Esophagus squamous epithelium (tissue), 4 donors: ENCODE results near the gene WDR3.
"Not testable (repeated sequence)": the region's sequence is repeated elsewhere in the genome, so short reads cannot be mapped to it uniquely, and the experiment has no call there.

Source experiments
- POLR2A ChIP-seq, 4 donors: fragments of 450-650 bp; IDR thresholded peaks; one replicate each; pipeline ENCODE4 v1.6.1; 2017; ENCODE audit warnings: antibody characterized with exemption in 4 of 4, mild to moderate bottlenecking in 4 of 4, moderate library complexity in 3 of 4
- TF ChIP-seq, protein P1 (sequence below), 6 experiments: fragments of 450-650 bp in 4 of 6; fragments of 200-600 bp in 2 of 6; sonication (generic) in 2 of 6; IDR thresholded peaks; one replicate each; pipeline ENCODE4 v1.5.1; 2016 to 2019; ENCODE audit warnings: antibody characterized with exemption in 6 of 6, mild to moderate bottlenecking in 4 of 6, moderate library complexity in 4 of 6

DNA sequence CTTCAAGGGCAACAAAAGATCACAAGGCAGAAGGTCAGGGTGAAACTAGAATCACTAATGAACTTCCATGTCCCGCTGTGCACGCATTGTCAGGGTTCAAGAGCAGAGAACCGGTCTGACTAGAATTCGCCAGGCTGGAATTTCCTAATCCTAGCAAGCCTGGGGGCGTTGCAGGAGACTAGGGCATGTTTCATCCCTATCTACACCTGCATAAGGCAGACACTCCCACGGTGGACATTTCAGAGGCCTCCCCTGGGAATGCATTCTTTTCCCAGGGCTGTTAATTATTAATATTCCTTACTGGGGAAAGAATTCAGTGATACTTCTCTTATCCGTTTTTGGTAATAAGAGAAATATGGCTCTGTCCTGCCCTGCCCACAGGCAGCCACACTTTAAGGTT, 6.8 kb upstream of the WDR3 start:
- TF ChIP-seq, protein P1, sequence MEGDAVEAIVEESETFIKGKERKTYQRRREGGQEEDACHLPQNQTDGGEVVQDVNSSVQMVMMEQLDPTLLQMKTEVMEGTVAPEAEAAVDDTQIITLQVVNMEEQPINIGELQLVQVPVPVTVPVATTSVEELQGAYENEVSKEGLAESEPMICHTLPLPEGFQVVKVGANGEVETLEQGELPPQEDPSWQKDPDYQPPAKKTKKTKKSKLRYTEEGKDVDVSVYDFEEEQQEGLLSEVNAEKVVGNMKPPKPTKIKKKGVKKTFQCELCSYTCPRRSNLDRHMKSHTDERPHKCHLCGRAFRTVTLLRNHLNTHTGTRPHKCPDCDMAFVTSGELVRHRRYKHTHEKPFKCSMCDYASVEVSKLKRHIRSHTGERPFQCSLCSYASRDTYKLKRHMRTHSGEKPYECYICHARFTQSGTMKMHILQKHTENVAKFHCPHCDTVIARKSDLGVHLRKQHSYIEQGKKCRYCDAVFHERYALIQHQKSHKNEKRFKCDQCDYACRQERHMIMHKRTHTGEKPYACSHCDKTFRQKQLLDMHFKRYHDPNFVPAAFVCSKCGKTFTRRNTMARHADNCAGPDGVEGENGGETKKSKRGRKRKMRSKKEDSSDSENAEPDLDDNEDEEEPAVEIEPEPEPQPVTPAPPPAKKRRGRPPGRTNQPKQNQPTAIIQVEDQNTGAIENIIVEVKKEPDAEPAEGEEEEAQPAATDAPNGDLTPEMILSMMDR (IDR thresholded peaks at IDR 0.05) = not testable (repeated sequence)
- not testable (repeated sequence) for TF ChIP-seq POLR2A (IDR thresholded peaks at IDR 0.05)
